OCI-LY7 (cell line): ENCODE measurements around the gene GADD45GIP1. TPM values are rescaled to one million over a fixed set of nuclear protein-coding genes. Genes with fewer than 3 reads are reported as not detected.

Experiments
- BruUV-seq: library from RNA; stranded (reverse); fragments of 400-500 nt; replicated peaks from 2 replicates; lab custom pipeline; 2021; lab: Mats Ljungman, UMichigan
- CTCF ChIA-PET: fragments of 300-600 bp; sonication (Branson Sonifier 250); formaldehyde crosslinking; loops from one replicate; lab custom pipeline; 2022; ENCODE audit warnings: antibody characterized with exemption; ENCODE audit not compliant: unreplicated experiment; lab: Charles Lee
- POLR2A ChIA-PET: fragments of 300-600 bp; sonication (Branson Sonifier 250); formaldehyde crosslinking; loops from one replicate; lab custom pipeline; 2022; ENCODE audit warnings: antibody characterized with exemption; lab: Charles Lee
- DNase-seq: peaks from one replicate; pipeline ENCODE4 v3.0.0-alpha.2; 2015; ENCODE audit warnings: low spot score
- H2AFZ ChIP-seq: fragments of 200-600 bp; sonication (generic), shearing (Covaris generic); 2 replicates; pipeline ENCODE4 v1.6.1; 2014; ENCODE audit warnings: mild to moderate bottlenecking, antibody characterized with exemption, low read length, moderate library complexity
- H3K27ac ChIP-seq: fragments of 200-600 bp; sonication (generic); 2 replicates; pipeline ENCODE4 v1.5.1; 2014; ENCODE audit warnings: mixed run types, low read depth, mild to moderate bottlenecking, moderate library complexity, low read length, inconsistent platforms; ENCODE audit not compliant: poor library complexity, severe bottlenecking
- H3K36me3 ChIP-seq: fragments of 200-600 bp; sonication (generic); 2 replicates; pipeline ENCODE4 v1.6.1; 2014; ENCODE audit warnings: mild to moderate bottlenecking, antibody characterized with exemption, low read length, moderate library complexity, mixed read lengths; ENCODE audit not compliant: insufficient read depth
- H3K4me1 ChIP-seq: fragments of 200-600 bp; sonication (generic); 2 replicates; pipeline ENCODE4 v1.5.1; 2014; ENCODE audit warnings: mild to moderate bottlenecking, low read length; ENCODE audit not compliant: insufficient read depth, poor library complexity, severe bottlenecking
- H3K4me2 ChIP-seq: fragments of 200-600 bp; sonication (generic); 2 replicates; pipeline ENCODE4 v1.6.1; 2014; ENCODE audit warnings: mild to moderate bottlenecking, low read length
- H3K4me3 ChIP-seq: fragments of 200-600 bp; sonication (generic); 2 replicates; pipeline ENCODE4 v1.5.1; 2014; ENCODE audit warnings: mild to moderate bottlenecking, low read depth, low read length; ENCODE audit not compliant: poor library complexity, severe bottlenecking
- H3K79me2 ChIP-seq: fragments of 200-600 bp; sonication (generic); 2 replicates; pipeline ENCODE4 v1.6.1; 2016; ENCODE audit warnings: low read depth, mild to moderate bottlenecking, low read length, moderate library complexity, mixed read lengths; ENCODE audit not compliant: insufficient read depth
- H3K9me2 ChIP-seq: fragments of 200-600 bp; sonication (generic); 2 replicates; pipeline ENCODE4 v1.6.1; 2016; ENCODE audit warnings: mild to moderate bottlenecking, low read length, mixed read lengths; ENCODE audit not compliant: insufficient read depth
- H3K9me3 ChIP-seq: fragments of 200-600 bp; sonication (generic); 2 replicates; pipeline ENCODE4 v1.6.1; 2014; ENCODE audit warnings: mild to moderate bottlenecking, mixed run types, low read length, mixed read lengths
- H4K20me1 ChIP-seq: fragments of 200-600 bp; sonication (generic); 2 replicates; pipeline ENCODE4 v1.6.1; 2014; ENCODE audit warnings: mild to moderate bottlenecking, antibody characterized with exemption, low read length, moderate library complexity, mixed read lengths; ENCODE audit not compliant: insufficient read depth
- EZH2phosphoT487 ChIP-seq: fragments of 200-600 bp; sonication (generic); IDR thresholded peaks from 2 replicates; pipeline ENCODE4 v1.6.1; 2018; ENCODE audit warnings: low read depth, borderline replicate concordance, mild to moderate bottlenecking, mixed run types, antibody characterized with exemption, low read length, moderate library complexity, mixed read lengths
- intact Hi-C: fragments of 100-400 bp; cut with micrococcal nuclease; formaldehyde crosslinking; loops from one replicate; pipeline ENCODE4 v1.10.0; 2022; ENCODE audit not compliant: unreplicated experiment
- total RNA-seq, 2 experiments: library from RNA; depleted of rRNA in 1 of 2; stranded (reverse); fragments of >200 nt in 1 of 2; shearing (Covaris generic) in 1 of 2; gene quantifications; 2 replicates each; pipeline ENCODE4 v1.2.3, GENCODE V29; 2014 to 2022
- TF ChIP-seq, protein P1 (sequence below): fragments of 200-600 bp; sonication (generic); conservative IDR thresholded peaks from 2 replicates; pipeline ENCODE4 v1.5.1; 2014; ENCODE audit warnings: mild to moderate bottlenecking, antibody characterized with exemption, low read length, moderate library complexity, mixed read lengths

The GADD45GIP1 gene
- total RNA-seq, 2 experiments from 2014 or later: 29.5 to 32.4 TPM

DNA sequence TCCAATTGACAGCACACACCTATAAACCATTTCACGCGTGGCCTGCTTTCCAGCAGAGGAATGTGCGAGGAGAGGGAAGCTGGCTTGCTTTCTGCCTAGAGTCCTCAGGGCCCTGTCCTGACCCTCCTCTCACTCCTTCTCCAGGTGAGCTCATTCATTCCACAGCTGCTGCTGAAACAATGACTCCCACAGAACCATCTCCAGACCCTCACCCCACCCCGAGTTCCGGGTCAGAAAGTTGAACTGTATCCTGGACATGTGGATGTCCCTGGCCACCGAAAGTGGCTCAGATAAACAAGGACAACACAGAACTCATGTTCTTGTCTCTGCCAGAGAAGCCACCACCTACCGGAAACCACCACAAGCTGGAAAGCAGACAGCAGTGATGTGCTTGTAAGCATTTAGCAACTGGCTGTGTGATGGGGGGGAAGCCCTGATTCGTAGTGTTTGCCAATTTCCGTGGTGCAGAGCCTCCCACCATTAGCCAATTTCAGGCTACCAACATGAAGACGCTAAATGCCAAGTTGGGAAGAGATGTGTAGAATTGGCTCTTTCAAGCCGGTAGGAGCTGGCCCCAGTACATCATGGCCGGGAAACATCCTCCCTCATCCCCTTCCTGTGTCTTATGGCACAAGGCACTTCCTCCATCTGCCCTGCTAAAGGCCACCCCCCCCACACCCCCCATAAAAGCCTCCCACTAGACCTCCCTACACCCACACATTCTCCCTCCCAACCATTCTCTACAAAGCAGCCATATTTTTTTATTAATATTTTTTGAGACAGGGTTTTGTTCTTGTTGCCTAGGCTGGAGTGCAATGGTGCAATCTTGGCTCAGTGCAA is 43.0 kb downstream of the GADD45GIP1 start:
- H3K36me3 ChIP-seq: no peaks in the 10 kb centered on the region
- DNase-seq: peak; percentile 19
- H3K79me2 ChIP-seq: no peaks in the 10 kb centered on the region
- no peaks in the 10 kb centered on the region for H4K20me1 ChIP-seq
- peaks cover 7% of the 10 kb centered on the region for H3K4me1 ChIP-seq
- H2AFZ ChIP-seq: no peak overlapping the region
- H3K9me2 ChIP-seq: no peaks in the 10 kb centered on the region
- H3K4me3 ChIP-seq: no peak overlapping the region
- H3K9me3 ChIP-seq: no peaks in the 10 kb centered on the region
- TF ChIP-seq, protein P1, sequence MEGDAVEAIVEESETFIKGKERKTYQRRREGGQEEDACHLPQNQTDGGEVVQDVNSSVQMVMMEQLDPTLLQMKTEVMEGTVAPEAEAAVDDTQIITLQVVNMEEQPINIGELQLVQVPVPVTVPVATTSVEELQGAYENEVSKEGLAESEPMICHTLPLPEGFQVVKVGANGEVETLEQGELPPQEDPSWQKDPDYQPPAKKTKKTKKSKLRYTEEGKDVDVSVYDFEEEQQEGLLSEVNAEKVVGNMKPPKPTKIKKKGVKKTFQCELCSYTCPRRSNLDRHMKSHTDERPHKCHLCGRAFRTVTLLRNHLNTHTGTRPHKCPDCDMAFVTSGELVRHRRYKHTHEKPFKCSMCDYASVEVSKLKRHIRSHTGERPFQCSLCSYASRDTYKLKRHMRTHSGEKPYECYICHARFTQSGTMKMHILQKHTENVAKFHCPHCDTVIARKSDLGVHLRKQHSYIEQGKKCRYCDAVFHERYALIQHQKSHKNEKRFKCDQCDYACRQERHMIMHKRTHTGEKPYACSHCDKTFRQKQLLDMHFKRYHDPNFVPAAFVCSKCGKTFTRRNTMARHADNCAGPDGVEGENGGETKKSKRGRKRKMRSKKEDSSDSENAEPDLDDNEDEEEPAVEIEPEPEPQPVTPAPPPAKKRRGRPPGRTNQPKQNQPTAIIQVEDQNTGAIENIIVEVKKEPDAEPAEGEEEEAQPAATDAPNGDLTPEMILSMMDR: no peak
- no peak for TF ChIP-seq EZH2phosphoT487
- POLR2A ChIA-PET: interaction anchor here (1.0 kb wide), 1 partner anchor 33 kb away, joined by 3 read pairs; the partner anchor contains the start of gene DNASE2
- BruUV-seq: no TSS peak
- peak overlapping the region; percentile 4; the same call in 1 of the 2 replicates for H3K4me2 ChIP-seq
- CTCF ChIA-PET: no interaction called here
- no peak overlapping the region for H3K27ac ChIP-seq
- intact Hi-C loops: no loop called here

DNA sequence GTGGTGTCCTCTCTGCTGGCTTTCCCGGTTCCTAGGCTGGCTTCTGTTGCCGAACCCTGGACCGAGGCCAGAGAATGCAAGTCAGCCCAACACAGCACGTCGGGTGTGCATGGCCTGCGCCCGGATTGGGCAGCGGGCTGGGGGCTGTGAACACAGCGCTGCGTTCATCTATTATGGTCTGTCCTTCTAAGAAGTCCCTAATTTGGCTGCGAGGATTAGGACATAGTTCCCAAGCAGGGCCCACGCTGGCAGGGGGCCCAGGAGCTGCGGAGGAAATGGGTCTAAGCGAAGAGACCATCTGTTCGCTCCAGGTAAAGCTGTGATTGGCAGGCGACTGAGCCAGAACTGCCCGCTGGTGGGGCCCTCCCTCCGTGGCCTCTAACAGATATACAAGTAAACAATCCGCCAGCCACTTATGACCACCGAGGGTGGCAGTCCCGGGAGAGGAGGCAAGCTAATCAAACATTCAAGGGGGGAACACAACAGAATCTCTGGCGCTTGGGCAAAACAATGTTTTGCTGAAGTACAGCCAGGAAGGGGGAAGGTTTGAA is 43.9 kb downstream of the GADD45GIP1 start:
- Histone ChIP-seq H3K9me2 (no peaks in the 10 kb centered on the region), H3K4me1 (no peaks in the 10 kb centered on the region), H4K20me1 (no peaks in the 10 kb centered on the region), H3K36me3 (no peaks in the 10 kb centered on the region), H3K4me2 (no peak overlapping the region), H3K4me3 (no peak overlapping the region), H3K79me2 (no peaks in the 10 kb centered on the region), H3K9me3 (no peaks in the 10 kb centered on the region), H3K27ac (no peak overlapping the region), H2AFZ (no peak overlapping the region)
- ChIA-PET CTCF (no interaction called here), POLR2A (interaction anchor here (0.6 to 1.0 kb wide), 3 partner anchors 32 to 95 kb away, joined by 3 read pairs; partner anchors contain the start of gene DNASE2)
- DNase-seq: no peak
- intact Hi-C loops: no loop called here
- BruUV-seq: no TSS peak
- TF ChIP-seq, protein P1: no peak
- no peak for TF ChIP-seq EZH2phosphoT487

DNA sequence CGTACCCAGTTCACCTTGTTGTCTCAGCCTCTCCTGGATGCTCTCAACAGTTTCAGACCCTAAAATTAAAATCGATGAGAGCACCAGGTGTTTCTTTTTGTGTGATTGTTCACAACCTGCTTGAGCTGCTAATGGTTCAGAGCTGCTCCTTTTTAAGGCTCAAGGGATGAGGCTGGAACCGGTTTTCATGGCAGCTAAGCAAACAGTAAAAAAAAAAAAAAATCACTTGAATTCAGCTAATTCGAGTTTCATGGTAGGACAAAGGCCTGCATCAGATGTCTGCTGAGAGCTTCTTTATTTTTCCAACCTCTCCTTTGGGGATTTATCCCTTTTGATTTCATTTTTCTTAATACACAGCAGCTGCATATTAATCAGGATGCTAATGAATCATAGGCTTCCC is 44.5 kb downstream of the GADD45GIP1 start:
- no peaks in the 10 kb centered on the region for H3K36me3 ChIP-seq
- H4K20me1 ChIP-seq: no peaks in the 10 kb centered on the region
- no peaks in the 10 kb centered on the region for H3K4me1 ChIP-seq
- BruUV-seq: no TSS peak
- no peak overlapping the region for H2AFZ ChIP-seq
- H3K79me2 ChIP-seq: no peaks in the 10 kb centered on the region
- intact Hi-C loops: no loop called here
- H3K9me2 ChIP-seq: no peaks in the 10 kb centered on the region
- POLR2A ChIA-PET: interaction anchor here (0.6 to 0.7 kb wide), 2 partner anchors 32 to 95 kb away, joined by 3 read pairs; no protein-coding TSS in a partner anchor
- no peak overlapping the region for H3K27ac ChIP-seq
- no peak for TF ChIP-seq EZH2phosphoT487
- TF ChIP-seq, protein P1: no peak
- H3K9me3 ChIP-seq: no peaks in the 10 kb centered on the region
- no peak overlapping the region for H3K4me2 ChIP-seq
- no peak for DNase-seq
- H3K4me3 ChIP-seq: no peak overlapping the region
- CTCF ChIA-PET: no interaction called here
